Epidermal melanocyte (primary cell): ENCODE results near the gene EVI2B.
"Not testable (repeated sequence)": the region's sequence is repeated elsewhere in the genome, so short reads cannot be mapped to it uniquely, and the experiment has no call there.

Experiments used
- DNase-seq: peaks from one replicate; pipeline ENCODE4 v3.0.0; 2011; ENCODE audit warnings: low spot score; ENCODE audit not compliant: insufficient read length

EVI2B gene, protein sequence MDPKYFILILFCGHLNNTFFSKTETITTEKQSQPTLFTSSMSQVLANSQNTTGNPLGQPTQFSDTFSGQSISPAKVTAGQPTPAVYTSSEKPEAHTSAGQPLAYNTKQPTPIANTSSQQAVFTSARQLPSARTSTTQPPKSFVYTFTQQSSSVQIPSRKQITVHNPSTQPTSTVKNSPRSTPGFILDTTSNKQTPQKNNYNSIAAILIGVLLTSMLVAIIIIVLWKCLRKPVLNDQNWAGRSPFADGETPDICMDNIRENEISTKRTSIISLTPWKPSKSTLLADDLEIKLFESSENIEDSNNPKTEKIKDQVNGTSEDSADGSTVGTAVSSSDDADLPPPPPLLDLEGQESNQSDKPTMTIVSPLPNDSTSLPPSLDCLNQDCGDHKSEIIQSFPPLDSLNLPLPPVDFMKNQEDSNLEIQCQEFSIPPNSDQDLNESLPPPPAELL

DNA sequence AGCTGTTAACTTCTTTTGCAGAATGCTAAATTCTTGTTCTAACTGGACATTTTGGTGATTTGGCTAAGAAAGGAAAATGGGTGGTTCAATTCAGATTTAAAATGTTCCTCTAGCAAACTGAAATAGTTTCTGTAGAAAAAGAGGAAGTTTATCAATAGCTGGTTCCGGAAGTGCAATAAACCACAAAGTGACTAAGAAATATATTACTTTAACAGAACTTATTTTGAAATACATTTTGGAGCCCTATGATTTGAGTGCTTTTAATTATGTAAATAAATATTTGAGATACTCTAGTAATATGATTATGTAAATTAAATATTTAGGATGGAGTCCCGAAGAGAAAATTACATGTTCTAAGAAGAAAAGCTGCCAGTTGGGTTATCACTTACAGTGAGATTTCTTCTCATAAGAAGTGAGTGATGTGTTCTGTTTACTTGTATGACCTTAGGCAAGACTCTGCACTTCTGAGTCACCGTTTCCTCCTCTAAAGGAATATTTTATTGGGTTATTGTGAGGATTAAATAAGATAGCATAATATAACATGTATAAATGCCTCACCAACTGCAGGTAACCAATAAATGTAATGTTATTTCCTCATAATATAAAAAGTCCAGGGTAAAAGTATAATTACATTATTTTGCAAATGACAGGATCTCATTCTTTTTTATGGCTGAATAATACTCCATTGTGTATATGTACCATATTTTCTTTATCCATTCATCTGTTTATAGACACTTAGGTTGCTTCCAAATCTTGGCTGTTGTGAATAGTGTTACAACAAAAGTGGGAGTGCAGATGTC, at the start of gene EVI2B:
Gene EVI2B, minus strand, starts transcription at position 73 of the 800 bp plus-strand sequence. CDS start 8,445 bp downstream, outside the sequence.
- DNase-seq, result no peak

DNA sequence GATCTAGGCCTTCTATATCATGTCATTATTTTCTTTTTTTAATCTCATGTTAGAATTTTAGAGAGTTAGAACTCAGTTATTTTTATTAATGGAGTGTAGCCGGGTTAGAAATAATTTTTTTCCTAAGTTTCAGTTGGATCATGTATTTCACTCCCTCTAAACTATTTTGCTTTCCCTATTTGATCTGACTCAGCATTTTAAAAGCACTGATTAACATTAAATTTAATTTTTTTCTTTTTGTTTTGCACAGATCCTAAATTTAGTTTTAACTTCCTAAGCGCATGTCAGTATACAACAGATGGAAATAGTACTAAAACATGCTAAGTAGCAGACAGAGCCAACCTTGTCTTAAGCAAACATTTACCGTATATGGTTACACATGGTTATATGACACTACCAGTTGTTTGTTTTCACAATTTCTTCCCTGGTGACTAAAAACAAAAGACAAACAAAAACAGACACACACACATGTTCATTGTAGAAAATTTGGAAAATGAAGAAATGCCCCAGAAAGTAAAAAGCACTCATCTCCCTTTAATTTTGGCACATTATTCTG, 44.1 kb upstream of the EVI2B start:
- DNase-seq, result no peak

DNA sequence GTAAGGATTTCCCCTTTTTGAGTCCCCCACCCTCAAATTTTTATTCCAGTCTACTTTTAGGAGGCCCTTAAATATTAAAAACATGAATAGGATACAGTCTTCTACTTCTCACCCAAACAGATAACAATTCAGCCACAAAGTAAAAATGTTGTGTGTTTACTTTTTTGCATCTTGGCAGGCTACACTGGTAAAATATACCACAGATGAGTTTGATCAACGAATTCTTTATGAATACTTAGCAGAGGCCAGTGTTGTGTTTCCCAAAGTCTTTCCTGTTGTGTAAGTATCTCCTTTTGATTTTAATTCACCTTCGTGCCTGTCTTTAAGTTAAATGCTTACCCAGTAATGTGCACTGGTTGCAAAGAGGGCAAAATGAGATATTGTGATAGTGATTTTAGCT, 43.2 kb upstream of the EVI2B start:
- no peak for DNase-seq

DNA sequence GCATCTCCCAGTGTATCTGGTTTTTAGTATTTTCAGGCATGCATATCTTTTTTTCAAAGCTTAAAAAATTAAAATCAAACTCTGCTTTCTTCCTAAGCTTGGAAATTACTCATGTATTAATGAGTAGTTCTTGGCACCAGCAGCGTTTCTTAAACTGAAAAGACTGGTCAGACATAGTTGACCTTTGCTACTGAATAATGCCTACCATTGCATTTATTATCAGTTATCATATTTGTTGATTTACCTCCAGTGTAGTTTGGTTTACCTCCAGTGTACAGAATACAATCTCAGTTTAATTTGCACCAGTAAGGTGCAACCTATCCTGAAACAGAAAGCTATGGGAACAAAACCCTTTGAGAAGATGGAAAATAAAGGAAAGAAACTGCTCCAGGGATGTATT, 42.1 kb upstream of the EVI2B start:
- DNase-seq, result no peak

DNA sequence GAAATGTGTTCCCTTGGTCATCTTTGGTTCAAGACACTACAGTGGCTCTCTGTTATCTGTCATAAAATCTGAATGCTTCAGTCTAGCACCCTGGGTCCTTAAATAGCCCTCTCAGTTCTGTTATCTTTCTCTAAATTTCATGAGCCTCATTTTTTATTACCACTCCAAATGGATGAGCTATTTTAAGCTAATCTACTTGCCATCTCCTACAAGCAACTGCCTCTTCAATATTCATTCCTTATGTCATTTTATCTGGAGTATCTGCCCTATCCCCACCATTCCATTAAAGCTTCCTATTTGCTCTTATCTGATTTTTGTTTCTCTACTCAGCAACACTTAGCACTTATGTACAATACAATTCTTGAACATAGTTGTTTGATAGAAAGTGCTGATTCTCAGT, 35.6 kb upstream of the EVI2B start:
- no peak for DNase-seq

DNA sequence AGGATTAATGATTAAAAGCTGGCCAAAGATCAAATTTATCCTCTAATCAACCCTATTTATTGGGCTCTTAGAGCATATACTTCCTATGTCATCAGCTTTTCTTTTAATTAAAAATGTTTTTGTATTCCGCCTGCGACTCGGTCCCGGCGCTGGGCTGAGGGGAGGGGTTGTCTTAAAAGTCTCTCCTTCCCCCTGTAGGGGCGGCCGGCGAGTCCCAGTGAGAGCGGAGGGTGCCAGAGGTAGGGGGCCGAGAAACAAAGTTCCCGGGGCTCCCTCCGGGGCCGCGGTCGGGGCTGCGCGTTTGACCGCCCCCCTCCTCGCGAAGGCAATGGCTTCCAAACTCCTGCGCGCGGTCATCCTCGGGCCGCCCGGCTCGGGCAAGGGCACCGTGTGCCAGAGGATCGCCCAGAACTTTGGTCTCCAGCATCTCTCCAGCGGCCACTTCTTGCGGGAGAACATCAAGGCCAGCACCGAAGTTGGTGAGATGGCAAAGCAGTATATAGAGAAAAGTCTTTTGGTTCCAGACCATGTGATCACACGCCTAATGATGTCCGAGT, 31.4 kb upstream of the EVI2B start:
- not testable (repeated sequence) for DNase-seq

DNA sequence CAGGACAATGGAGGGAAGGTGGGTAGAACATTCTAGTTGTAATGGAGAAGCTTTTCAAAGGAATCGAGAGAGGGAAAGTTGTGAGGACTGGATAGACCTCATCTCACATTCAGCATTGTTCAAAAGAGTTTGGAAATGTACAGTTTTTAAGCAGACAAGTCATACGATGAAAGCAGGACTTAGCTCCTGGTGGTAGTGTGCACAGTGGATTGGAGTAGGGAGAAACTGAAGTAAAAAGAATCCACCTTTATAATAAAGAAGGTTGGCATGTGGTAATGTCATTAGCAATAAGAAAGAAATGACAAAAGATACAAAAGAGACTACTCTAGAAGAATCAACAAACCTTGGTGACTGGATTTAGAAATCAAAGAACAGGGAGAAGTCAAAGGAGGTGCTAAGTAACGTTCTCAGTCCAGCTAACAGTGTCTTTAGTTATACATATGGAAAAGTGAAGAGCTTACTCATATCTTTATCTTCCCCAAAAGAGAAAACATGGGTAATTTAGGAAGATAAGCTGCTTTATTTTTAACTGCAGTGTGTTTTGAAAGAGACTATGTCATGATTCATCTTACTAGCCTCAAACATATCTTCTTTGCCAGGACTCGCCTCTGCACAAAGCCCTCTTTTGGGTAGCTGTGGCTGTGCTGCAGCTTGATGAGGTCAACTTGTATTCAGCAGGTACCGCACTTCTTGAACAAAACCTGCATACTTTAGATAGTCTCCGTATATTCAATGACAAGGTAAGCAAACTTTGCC, 26.2 kb upstream of the EVI2B start:
- no peak for DNase-seq

DNA sequence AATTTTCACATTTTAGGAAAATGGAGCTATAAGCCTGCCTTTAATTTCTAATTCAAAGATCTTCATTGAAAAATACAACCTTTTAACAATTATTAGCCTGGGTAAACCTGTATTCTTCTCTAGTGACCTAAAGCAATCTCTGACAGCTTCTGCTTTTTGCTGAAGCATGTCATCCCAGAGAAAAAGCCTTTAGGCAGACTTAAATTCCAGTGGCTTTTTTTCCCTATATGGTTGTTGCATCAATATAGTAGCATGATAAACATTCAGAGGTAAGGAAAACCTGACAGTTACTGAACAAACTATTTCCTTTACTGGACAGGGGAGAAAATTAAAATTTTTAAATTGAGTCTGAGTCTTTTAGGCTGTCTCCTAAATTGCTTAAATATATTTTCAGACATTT, 15.4 kb upstream of the EVI2B start:
- DNase-seq, result no peak

DNA sequence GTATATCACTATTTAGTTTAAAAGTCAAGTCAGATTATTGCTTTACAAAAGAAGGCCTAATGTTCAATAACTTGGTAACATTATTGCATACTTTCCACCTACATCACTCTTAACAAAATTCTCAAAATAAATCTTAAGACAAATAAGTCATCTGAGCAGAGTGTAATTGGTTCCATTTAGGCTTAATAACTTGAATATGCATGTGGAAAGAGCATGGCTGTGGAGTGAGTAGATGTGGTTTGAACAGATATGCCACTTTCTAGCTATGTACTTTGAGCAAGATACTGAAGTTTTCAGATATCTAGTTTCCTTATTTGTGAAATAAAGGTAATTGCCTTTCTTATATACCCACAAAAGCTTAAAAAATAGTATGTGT, 14.3 kb upstream of the EVI2B start:
- DNase-seq, result no peak

DNA sequence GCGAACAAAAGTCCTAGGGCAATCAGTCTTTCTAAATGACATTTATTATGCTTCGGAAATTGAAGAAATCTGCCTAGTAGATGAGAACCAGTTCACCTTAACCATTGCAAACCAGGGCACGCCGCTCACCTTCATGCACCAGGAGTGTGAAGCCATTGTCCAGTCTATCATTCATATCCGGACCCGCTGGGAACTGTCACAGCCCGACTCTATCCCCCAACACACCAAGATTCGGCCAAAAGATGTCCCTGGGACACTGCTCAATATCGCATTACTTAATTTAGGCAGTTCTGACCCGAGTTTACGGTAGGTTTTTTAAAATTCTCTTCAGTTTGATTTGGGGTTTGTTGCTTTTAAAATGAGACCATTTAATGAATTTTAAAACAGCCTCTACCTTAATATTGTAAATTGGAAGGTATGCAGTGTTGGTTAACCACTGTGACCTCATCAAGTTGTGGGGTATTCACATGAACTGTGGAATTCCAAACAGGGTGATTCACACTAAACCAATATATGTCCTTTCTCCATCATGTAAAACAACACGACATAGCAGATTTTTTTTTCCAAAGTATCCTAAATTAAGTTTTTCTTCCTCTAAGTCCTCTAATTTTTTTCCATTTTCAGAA, 13.8 kb upstream of the EVI2B start:
- no peak for DNase-seq

DNA sequence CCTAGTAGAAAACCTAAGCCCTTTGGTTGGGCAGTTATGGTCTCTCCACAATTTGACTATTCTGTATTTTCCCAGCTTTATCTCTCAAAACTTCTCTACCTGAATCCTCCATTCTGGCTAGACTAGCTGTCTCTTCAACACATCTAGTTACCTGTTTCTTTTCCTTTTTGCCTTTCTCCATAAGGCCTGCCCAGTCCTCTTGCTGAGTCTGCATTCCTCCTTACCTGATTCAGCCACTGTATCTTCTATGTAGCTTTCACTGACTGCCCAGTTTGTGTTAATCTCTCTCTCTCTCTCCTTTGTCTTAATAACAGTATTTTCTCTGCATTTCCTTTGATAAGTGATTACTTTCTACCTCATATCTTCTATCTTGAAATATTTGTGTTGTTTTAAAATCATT, 9.7 kb upstream of the EVI2B start:
- DNase-seq, result no peak

DNA sequence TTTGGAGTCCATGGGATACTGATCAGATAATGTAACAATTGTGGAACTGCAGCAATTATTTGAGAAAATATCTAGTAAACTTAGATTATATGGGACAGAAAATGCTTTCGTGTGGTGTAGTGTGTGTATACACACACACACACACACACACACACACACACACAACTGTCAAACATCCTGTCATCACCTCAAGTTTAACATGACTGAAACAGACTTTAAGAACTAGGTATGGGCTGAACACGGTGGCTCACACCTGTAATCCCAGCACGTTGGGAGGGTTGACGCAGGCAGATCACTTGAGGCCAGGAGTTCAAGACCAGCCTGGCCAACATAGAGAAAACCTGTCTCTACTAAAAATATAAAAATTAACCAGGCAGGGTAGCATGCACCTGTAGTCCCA, 8.1 kb upstream of the EVI2B start:
- no peak for DNase-seq

DNA sequence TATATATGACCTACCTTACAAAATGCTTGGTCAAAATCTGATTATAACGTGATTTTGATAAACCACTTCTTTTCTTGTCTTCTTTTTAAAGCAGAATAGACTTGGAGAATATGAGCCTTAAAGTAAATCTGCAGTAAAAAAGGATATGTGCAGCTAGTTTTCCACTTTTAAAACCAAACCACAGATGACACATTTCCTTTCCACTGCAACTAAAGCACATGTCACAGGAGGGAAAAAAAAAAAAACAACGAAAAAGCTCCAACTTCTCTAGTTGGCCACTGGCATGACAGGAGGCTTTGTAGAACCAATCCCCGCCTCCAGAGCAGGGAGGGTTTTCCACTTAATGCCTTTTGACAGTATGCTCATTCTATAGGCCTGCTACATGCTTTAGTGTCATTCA, 7.6 kb upstream of the EVI2B start, which contains the start of gene EVI2A:
Gene EVI2A, minus strand, starts transcription at position 142 of the 400 bp plus-strand sequence. CDS start 2,609 bp downstream, outside the sequence.
- no peak for DNase-seq

DNA sequence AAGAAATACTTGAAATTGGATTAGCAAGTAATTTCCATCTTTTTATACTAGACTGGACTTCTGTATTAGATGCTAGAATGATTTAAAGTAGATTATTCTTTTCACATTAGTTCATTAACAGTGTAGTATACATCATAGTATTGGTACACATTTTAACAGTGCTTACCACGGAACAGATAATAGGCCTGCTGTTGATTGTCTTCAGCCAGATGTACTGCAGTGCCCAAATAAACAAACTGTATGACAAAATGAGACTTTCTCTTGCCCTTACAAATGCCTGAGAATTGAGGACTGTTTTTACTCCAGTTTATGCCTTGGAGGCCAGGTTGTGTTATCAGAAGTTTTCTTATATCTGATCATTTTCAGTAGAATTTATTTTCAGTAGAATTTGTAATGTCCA, 6.9 kb upstream of the EVI2B start:
- no peak for DNase-seq

DNA sequence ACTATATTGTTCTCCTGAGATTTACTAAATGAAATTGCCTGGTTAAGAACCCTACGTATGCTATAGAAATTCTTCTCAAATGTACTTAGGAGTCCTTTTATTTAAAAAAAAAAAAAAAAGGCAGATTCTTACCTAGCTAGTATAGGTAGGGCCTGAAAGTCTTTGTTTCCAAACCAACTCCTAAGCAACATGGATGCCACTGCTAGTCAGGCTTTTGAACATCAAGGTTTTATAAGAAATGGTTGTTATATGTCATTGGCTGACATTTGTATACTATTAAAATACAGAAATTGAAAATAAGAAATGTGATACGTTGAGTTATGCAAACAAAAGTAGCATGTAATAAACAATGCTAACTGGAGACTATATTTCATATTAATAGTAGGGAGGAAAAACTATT, 6.4 kb upstream of the EVI2B start:
- no peak for DNase-seq

DNA sequence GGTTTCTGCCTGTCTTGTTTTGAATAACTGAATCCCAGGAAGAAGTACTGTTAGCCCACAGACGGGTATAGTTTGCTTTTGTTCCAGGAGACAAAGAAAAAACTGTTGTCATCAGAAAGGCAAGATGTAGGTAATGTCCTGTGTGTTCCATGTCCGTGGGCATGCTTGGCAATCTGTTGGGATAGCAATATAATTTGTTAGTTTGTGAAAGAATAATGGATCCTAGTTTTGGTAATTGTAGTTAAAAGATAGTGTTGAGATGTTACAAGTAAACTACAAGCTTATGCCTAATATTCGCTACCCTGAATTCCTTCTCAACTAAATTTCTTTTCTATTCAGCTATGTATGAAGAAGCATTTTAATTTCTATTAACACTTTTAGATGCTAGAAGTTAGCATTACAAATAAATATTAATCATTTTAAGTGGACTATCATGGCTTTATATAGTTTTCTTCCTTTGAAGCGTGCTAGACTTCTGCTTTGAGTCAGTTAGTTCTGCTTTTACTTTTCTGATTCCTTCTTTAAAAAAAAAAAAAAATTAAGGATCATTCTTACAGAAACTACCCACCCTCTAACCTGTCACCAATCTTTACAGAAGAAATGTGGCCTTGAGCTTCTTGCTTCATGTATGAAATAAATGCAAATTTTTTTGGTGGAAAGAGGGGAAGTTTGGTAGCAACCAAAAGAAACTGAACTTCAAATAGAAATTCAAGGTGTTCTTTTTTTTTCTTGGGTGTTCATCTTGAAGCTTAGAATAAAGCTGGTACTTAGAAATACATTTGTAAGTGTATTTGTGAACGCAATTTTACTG, 5.2 kb upstream of the EVI2B start:
- DNase-seq, result no peak

DNA sequence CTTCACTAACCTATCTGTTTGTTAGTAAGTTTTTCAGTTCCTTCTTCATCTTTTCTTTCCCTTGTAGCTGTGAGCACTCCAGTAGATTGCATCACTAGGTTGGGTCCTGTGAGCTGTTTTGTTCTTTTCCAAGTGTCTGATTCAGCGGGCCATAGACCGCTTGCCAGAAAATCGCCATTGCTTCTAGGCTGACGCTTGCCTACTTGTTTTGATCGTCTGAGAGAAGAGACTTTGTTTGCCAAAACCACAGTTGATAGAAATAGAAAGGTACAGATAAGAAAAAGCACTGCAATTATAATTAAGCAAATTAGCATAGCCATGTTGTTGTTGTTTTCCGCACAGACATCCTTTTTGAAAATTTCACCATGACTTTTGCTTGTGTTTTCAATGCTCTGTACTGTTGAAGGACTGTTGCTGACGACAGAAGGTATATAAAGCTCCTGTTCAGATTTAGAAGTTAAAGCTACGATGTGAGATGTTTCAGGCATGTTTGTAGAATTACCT, 4.5 kb upstream of the EVI2B start:
- DNase-seq, result no peak

DNA sequence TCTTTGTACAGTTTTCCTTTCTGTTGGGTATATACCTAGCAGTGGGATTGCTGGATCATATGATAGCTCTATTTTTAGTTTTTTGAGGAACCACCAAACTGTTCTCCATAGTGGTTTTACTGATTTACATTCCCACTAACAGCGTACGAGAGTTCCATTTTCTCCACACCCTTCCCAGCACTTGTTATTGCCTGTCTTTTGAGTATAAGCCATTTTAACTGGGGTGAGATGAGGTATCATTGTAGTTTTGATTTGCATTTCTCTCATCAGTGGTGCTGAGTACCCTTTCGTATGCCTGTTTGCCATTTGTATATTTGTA, 887 bp upstream of the EVI2B start:
- DNase-seq, result no peak

DNA sequence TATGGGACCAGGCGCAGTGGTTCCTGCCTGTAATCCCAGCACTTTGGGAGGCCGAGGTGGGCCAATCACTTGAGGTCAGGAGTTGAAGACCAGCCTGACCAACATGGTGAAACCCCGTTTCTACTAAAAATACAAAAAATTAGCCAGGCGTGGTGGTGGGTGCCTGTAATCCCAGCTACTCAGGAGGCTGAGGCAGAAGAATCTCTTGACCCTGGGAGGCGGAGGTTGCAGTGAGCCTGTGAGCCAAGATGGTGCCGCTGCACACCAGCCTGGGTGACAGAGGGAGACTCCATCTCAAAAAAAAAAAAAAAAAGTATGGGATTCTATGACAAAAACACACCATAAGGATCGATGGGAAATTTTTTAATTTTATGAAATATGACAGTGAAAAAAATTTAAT, 1.6 kb downstream of the EVI2B start:
- DNase-seq, result not testable (repeated sequence)

DNA sequence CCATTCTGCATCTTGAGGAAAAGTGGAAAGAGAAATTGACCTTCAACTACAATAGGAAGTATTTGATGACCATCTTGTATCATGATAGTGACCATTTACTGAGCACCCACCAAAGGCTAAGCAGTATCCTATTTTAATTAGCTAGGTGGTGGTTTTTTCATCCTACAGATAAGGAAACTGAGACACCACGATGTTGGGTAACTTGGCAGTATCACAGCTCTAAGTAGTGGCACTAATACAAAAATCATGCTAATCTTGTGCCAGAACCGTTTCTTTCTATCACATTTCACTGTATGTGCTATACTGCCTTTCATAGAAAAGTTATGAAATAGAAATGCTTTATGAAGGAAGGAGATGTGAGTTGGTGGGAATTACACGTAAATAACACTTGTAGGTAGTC, 2.3 kb downstream of the EVI2B start:
- no peak for DNase-seq
